NCI-H1930 (cell line): ENCODE measurements around the gene C5AR2.
A peak's percentile ranks its signal among the peaks of the same experiment; 100 is the strongest.
"Not testable (repeated sequence)": the region's sequence is repeated elsewhere in the genome, so short reads cannot be mapped to it uniquely, and the experiment has no call there.

Source experiments
- DNase-seq, 2 experiments: peaks; one replicate each; lab custom pipeline; 2025; lab: John Stamatoyannopoulos, UW

Gene C5AR2

DNA sequence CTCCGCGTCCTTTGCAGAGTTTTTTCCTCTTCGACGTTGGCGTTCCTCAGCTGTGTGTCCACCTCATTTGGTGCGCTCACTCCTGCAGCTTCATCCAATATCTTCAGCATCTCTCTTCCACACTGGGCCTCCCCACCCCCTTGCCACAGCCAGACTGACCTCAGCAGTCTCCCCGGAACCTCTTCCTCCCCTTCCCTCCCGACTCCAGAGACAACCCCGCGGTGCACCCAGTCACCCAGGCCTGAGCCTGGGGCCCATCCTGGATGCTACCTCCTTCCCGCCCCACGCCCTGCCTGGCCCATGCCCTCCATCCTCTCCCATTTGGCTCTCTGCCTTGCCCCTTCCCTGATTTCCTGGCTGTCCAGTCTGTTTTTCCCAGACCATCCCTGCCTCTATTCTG lies 8.1 kb upstream of the C5AR2 start:
- no peak for DNase-seq

DNA sequence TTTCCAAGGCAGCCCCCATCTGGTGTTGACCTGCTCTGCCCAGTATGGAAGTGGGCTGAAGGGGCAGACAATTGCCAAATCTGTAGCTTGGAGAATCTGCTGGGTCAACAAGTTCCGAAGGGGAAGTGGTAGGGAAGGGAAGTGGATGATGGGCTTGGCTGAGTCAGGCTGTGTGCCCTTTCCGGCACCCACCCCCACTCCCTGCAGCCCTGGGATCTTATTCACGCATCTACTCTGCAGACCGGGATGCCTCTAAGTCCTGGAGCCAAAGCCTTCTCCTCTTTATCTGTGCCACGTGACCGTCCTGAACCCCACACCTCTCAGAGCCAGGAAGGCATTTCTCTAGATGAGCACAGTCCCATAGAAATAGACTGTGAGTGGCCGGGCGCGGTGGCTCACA lies 7.5 kb upstream of the C5AR2 start:
- no peak for DNase-seq

GRCh38 chr19:47330466-47330869 lies 1.5 kb upstream of the C5AR2 start:
- no peak for DNase-seq

DNA sequence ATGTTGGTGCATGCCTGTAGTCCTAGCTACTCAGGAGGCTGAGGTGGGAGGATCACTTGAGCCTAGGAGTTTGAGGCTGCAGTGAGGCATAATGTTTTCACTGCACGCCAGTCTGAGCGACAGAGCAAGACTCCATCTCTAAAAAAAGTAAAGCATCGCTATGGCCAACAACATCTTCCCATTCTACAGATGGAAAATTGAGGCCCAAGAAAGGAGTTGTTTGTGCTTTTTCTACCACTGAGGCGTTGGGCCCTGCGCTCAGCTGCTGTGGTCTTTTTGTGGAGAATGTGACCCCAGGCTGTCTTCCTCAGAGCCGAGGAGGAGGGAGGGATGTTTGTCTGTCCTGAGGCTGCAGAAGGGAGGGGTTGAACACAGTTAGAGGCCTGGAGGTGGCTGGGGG lies 485 bp upstream of the C5AR2 start:
- DNase-seq, result no peak

DNA sequence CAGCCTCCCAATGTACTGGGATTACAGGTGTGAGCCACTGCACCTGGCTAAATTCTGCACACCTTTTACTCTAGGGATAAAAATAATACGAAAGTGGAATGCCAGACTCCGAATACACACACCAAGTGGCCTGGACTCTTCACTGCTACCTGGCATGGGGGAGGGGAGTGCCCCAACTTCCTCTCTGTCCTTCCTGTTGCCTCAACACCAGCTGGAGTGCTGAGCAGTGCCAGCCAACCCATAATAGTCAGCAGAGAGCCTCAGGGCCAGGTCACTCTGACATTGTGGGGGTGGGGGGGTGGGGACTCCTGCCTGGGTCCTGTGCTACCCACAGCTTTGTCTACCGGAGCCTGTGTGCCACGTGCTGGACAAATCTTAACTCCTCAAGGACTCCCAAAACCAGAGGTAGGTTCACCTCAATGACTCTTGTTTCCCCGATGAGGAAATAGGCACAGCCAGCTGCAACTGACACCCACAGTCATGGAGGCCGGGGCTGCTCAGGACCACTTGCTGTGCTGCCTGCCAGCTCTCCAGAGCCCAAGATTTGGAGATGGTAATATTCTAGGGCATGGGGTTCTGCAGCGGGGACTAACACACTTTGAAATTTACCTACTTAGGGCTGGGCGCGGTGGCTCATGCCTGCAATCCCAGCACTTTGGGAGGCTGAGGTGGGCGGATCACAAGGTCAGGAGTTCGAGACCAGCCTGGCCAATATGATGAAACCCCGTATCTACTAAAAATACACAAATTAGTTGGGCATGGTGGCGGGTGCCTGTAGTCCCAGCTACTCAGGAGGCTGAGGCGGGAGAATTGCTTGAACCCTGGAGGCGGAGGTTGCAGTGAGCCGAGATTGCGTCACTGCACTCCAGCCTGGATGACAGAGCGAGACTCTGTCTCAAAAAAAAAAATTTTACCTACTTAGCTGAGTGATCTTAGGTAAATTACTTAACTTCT lies 5.1 kb downstream of the C5AR2 start:
- DNase-seq, result not testable (repeated sequence)

GRCh38 chr19:47339196-47339880 lies 7.4 kb downstream of the C5AR2 start:
- DNase-seq, result no peak

- DNase-seq, result no peak
Observed at GRCh38 chr19:47340477-47341208, 8.7 kb downstream of the C5AR2 start.

- DNase-seq, result no peak
Observed at GRCh38 chr19:47341734-47342133, 9.8 kb downstream of the C5AR2 start.

DNA sequence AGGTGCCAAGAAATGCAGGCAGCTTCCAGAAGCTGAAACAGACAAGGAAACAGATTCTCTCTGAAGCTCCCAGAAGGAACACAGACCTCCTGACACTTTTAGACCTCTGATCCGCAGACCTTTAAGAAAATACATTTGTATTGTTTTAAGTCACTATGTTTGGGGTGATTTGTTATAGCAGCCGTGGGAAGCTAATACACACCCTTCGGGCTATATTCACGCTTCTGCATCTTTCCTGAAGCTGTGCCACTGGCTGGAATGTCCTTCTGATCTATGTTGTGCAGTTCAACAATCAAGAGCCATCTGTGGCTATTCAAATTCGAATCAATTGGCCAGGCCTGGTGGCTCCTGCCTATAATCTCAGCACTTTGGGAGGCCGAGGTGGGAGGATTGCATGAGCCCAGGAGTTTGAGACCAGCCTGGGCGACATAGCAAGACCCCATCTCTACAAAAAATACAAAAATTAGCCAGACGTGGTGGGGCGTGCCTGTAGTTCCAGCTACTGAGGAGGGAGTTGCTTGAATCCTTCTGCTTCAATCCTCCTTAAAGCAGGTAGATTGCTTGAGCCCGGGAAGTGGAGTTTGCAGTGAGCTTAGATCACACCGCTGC lies 11.3 kb downstream of the C5AR2 start:
- DNase-seq, result no peak

GRCh38 chr19:47344425-47344824 lies 12.4 kb downstream of the C5AR2 start:
- no peak for DNase-seq

GRCh38 chr19:47346024-47346423 lies 14.0 kb downstream of the C5AR2 start:
- DNase-seq, result not testable (repeated sequence)

- DNase-seq, result peak; percentile 99 to 100
Observed at GRCh38 chr19:47348819-47349795, 17.1 kb downstream of the C5AR2 start, which contains the start of gene DHX34. TSS of gene DHX34 (plus strand) at chr19:47349315. CDS start at chr19:47353031, 3,716 bp downstream.

- DNase-seq, result no peak
Observed at GRCh38 chr19:47350630-47351029, 18.7 kb downstream of the C5AR2 start.

DNA sequence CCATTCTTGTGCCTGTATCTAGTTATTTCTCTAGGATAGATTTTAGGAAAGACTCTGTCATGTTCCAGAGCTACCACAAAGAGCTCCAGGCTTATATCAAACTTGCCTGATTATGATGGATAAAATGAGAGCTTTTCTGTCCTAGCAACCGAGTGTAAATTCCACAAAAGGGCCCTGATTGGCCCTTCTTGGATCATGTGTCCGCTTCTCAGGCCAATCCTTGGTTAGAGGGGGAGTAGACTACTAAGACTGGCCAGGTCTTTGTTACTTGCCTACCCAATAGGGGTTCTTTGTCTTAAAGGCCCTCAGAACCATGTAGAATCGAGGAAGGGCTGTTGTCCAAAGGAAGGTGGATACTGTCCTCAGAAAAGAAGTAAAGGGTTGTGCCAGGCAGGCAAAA lies 19.6 kb downstream of the C5AR2 start:
- no peak for DNase-seq

DNA sequence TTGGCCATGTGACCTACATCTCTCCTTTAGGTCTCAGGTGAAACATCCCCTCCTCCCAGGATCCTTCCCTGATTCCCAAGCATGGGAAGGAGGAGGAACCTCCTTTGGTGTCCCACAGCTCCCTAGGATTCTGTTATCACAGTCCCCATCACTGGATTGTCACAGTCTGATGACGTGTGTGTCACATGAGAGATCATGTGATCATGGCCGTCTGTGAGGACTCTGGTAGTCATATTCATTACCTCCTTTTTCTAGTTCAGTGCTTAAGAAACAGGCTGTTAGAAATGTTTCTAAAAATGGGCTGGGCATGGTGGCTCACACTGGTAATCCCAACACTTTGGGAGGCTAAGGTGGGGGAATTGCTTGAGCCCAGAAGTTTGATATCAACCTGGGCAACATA lies 20.1 kb downstream of the C5AR2 start:
- DNase-seq, result no peak

DNA sequence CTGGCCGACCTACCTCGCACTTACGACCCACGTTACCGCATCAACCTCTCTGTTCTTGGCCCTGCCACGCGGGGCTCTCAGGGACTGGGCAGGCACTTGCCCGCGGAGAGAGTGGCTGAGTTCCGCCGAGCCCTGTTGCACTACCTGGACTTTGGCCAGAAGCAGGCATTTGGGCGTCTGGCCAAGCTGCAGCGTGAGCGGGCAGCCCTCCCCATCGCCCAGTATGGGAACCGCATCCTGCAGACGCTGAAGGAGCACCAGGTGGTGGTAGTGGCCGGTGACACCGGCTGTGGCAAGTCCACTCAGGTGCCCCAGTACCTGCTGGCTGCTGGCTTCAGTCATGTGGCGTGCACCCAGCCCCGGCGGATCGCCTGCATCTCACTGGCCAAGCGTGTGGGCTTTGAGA lies 21.3 kb downstream of the C5AR2 start:
- DNase-seq, result no peak

GRCh38 chr19:47356900-47357299 lies 24.9 kb downstream of the C5AR2 start:
- no peak for DNase-seq

DNA sequence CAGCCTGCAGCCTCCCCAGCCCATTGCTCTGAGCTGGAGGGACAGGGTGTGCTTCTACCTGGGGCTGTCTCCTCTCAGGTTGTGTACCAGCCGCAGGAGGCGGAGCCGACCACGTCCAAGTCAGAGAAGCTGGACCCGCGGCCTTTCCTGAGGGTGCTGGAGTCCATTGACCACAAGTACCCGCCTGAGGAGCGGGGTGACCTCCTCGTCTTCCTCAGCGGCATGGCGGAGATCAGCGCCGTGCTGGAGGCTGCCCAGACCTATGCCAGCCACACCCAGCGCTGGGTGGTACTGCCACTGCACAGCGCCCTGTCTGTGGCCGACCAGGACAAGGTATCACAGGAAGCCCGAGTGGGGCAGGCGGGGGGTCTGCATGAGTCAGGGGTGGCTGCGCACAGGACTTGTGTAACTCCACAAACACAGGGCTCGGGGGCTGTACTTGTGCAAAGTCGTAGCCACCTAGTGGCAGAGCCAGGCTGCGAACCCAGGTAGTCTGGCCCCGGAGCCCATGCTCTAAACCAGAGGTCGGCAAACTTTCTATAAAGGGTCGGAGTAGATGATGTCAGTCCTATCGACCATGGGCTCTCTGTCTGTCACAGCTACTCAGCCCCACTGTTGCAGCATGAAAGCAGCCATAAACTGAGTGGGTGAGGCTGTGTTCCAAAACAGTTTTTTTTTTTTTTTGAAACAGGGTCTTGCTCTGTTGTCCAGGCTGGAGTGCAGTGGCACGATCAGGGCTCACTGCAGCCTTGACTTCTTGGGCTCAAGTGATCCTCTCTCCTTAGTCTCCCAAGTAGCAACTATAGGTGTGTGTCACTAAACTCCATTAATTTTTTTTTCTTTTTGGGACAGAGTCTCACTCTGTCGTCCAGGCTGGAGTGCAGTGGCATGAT lies 26.1 kb downstream of the C5AR2 start:
- no peak for DNase-seq

- DNase-seq, result no peak
Observed at GRCh38 chr19:47358936-47359335, 27.0 kb downstream of the C5AR2 start.

DNA sequence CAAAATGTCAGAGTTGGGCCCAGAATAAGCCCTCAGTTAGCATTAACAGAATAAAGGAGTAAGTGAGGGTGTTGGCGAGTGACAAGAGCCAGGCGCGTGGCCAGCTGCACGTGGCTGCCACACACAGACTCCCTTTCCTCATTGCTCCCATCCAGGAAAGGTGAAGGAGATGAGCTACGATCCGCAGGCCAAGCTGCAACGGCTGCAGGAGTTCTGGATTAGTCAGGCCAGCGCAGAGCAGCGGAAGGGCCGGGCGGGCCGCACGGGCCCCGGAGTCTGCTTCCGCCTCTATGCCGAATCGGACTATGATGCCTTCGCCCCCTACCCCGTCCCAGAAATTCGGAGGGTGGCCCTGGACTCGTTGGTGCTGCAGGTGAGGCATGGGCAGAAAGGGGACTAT lies 30.3 kb downstream of the C5AR2 start:
- no peak for DNase-seq
